OCI-LY1 (cell line): ENCODE data around the gene HKDC1.
"Not testable (repeated sequence)": the region's sequence is repeated elsewhere in the genome, so short reads cannot be mapped to it uniquely, and the experiment has no call there.

Experiments
- H2AFZ ChIP-seq: fragments of 200-600 bp; sonication (generic), shearing (Covaris generic); 2 replicates; pipeline ENCODE4 v1.6.0; 2014; ENCODE audit warnings: antibody characterized with exemption, mild to moderate bottlenecking, low read length
- H3F3A ChIP-seq: fragments of 200-600 bp; sonication (generic), shearing (Covaris generic); 2 replicates; pipeline ENCODE4 v1.6.0; 2014; ENCODE audit warnings: mild to moderate bottlenecking, antibody characterized with exemption, low read length, moderate library complexity; ENCODE audit not compliant: insufficient read depth
- H3K27ac ChIP-seq: fragments of 200-600 bp; sonication (generic); 2 replicates; pipeline ENCODE4 v1.5.1; 2014; ENCODE audit warnings: low read length, mixed run types, mild to moderate bottlenecking, low read depth; ENCODE audit not compliant: poor library complexity, severe bottlenecking
- H3K27me3 ChIP-seq: fragments of 200-600 bp; sonication (generic); 2 replicates; pipeline ENCODE4 v1.6.0; 2014; ENCODE audit warnings: antibody characterized with exemption, mild to moderate bottlenecking, low read length, moderate library complexity; ENCODE audit not compliant: insufficient read depth
- H3K36me3 ChIP-seq: fragments of 200-600 bp; sonication (generic); 2 replicates; pipeline ENCODE4 v1.6.1; 2014; ENCODE audit warnings: mild to moderate bottlenecking, antibody characterized with exemption, low read length, moderate library complexity, mixed read lengths; ENCODE audit not compliant: insufficient read depth
- H3K4me1 ChIP-seq: fragments of 200-600 bp; sonication (generic); 2 replicates; pipeline ENCODE4 v1.5.1; 2014; ENCODE audit warnings: mild to moderate bottlenecking, low read length, moderate library complexity; ENCODE audit not compliant: insufficient read depth, severe bottlenecking
- H3K4me2 ChIP-seq: fragments of 200-600 bp; sonication (generic), shearing (Covaris generic); 2 replicates; pipeline ENCODE4 v1.6.1; 2014; ENCODE audit warnings: low read length
- H3K4me3 ChIP-seq: fragments of 200-600 bp; sonication (generic); 2 replicates; pipeline ENCODE4 v1.5.1; 2014; ENCODE audit warnings: low read length, low read depth, mild to moderate bottlenecking, mixed read lengths; ENCODE audit not compliant: poor library complexity, severe bottlenecking
- H3K79me2 ChIP-seq: fragments of 200-600 bp; shearing (Covaris generic); 2 replicates; pipeline ENCODE4 v1.6.1; 2016; ENCODE audit warnings: mixed run types, low read length, mixed read lengths; ENCODE audit not compliant: insufficient read depth
- H3K9ac ChIP-seq: fragments of 200-600 bp; sonication (generic), shearing (Covaris generic); 2 replicates; pipeline ENCODE4 v1.6.1; 2014; ENCODE audit warnings: mild to moderate bottlenecking, low read length, mixed read lengths
- H3K9me2 ChIP-seq: fragments of 200-600 bp; sonication (generic), shearing (Covaris generic); 2 replicates; pipeline ENCODE4 v1.6.1; 2014; ENCODE audit warnings: low read depth, mild to moderate bottlenecking, low read length, mixed read lengths
- H3K9me3 ChIP-seq: fragments of 200-600 bp; shearing (Covaris generic); 2 replicates; pipeline ENCODE4 v1.6.1; 2014; ENCODE audit warnings: low read length, mixed read lengths
- H4K20me1 ChIP-seq: fragments of 200-600 bp; sonication (generic), shearing (Covaris generic); 2 replicates; pipeline ENCODE4 v1.6.0; 2016; ENCODE audit warnings: mild to moderate bottlenecking, low read length; ENCODE audit not compliant: insufficient read depth
- EZH2 ChIP-seq: fragments of 200-600 bp; sonication (generic), shearing (Covaris generic); IDR thresholded peaks from 2 replicates; pipeline ENCODE4 v1.8.0; 2017; ENCODE audit warnings: borderline replicate concordance, mixed run types, mild to moderate bottlenecking, antibody characterized with exemption, low read length, moderate library complexity, mixed read lengths
- TF ChIP-seq, protein P1 (sequence below): fragments of 200-600 bp; sonication (generic), shearing (Covaris generic); IDR thresholded peaks from 2 replicates; pipeline ENCODE4 v1.5.1; 2017; ENCODE audit warnings: mild to moderate bottlenecking, antibody characterized with exemption, low read length, moderate library complexity, mixed read lengths

Gene HKDC1

DNA sequence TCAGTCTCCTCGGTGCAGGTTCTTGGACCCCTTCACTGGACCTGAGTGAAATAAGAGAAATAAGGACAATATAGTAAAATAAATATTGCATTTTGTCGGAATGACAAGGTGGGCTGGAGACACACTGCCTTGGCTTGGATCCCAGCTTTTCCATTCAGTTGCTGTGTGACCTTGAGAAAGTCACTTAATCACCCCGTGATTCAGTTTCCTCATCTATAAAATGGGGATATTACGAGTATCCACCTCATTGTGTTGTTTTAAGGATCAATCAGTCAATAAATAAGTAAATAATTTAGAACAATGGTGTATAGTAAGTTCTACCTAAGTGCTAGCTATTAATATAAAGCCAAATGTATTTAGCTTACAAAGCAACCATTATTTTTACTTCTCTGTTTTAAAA lies 87.3 kb downstream of the HKDC1 start:
- H2AFZ ChIP-seq: no peak overlapping the region

DNA sequence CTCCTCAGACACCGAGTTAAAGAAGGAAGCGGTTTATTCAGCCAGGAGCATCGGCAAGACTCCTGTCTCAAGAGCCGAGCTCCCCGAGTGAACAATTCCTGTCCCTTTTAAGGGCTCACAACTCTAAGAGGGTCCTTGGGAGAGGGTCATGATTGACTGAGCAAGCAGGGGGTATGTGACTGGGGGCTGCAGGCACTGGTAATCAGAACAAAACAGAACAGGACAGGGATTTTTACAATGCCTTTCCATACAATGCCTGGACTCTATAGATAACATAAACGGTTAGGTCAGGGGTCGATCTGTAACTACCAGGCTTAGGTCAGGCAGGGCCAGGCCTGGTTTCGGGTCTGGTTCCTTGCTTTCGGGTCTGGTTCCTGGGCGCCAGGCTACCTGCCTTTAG lies 88.2 kb downstream of the HKDC1 start:
- not testable (repeated sequence) for H3K9me2 ChIP-seq, H3K4me1 ChIP-seq, H3K36me3 ChIP-seq, H4K20me1 ChIP-seq, H2AFZ ChIP-seq, H3K27me3 ChIP-seq, H3K9ac ChIP-seq, H3F3A ChIP-seq, H3K4me2 ChIP-seq, H3K9me3 ChIP-seq, H3K4me3 ChIP-seq, H3K79me2 ChIP-seq, H3K27ac ChIP-seq

More for the DNA sequence above, 87.3 kb downstream of the HKDC1 start:
- no peak overlapping the region for H3K27ac ChIP-seq
- no peaks in the 10 kb centered on the region for H3K9me2 ChIP-seq
- TF ChIP-seq, protein P1, sequence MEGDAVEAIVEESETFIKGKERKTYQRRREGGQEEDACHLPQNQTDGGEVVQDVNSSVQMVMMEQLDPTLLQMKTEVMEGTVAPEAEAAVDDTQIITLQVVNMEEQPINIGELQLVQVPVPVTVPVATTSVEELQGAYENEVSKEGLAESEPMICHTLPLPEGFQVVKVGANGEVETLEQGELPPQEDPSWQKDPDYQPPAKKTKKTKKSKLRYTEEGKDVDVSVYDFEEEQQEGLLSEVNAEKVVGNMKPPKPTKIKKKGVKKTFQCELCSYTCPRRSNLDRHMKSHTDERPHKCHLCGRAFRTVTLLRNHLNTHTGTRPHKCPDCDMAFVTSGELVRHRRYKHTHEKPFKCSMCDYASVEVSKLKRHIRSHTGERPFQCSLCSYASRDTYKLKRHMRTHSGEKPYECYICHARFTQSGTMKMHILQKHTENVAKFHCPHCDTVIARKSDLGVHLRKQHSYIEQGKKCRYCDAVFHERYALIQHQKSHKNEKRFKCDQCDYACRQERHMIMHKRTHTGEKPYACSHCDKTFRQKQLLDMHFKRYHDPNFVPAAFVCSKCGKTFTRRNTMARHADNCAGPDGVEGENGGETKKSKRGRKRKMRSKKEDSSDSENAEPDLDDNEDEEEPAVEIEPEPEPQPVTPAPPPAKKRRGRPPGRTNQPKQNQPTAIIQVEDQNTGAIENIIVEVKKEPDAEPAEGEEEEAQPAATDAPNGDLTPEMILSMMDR: no peak
- no peak for TF ChIP-seq EZH2
- no peak overlapping the region for H3K4me2 ChIP-seq
- H3F3A ChIP-seq: no peaks in the 10 kb centered on the region
- no peaks in the 10 kb centered on the region for H3K9me3 ChIP-seq
- H3K4me1 ChIP-seq: no peaks in the 10 kb centered on the region
- no peak overlapping the region for H3K4me3 ChIP-seq
- no peaks in the 10 kb centered on the region; the same call in 1 of the 2 replicates for H3K27me3 ChIP-seq
- H3K9ac ChIP-seq: no peak overlapping the region
- H3K36me3 ChIP-seq: no peaks in the 10 kb centered on the region; the same call in 1 of the 2 replicates
- no peaks in the 10 kb centered on the region for H4K20me1 ChIP-seq
- no peaks in the 10 kb centered on the region for H3K79me2 ChIP-seq

DNA sequence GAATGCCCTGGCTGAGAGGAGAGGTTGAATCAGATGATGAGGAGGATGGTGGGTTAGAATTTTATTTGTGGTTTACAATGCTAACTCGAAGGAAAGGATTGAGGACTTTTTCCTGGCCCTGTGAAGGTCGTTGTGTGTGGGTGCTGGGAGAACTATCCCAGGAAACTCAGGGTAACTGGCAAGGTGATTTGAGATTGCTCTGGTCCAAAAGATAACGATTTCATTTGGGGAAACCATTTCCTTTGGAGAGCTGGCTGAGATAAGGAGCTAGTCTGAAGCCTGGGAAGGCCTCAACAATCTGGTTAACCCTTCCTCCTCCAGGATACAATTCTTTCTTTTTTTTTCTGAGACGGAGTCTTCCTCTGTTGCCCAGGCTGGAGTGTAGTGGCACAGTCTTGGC lies 91.2 kb downstream of the HKDC1 start:
- Histone ChIP-seq H3K36me3 (no peaks in the 10 kb centered on the region; the same call in 1 of the 2 replicates), H3K27me3 (no peaks in the 10 kb centered on the region; the same call in 1 of the 2 replicates), H3K9me3 (no peaks in the 10 kb centered on the region), H3K27ac (no peak overlapping the region), H3K9me2 (no peaks in the 10 kb centered on the region), H3K9ac (no peak overlapping the region), H3K79me2 (no peaks in the 10 kb centered on the region), H3K4me3 (no peak overlapping the region), H3K4me2 (no peak overlapping the region), H4K20me1 (no peaks in the 10 kb centered on the region), H3F3A (no peaks in the 10 kb centered on the region), H2AFZ (no peak overlapping the region), H3K4me1 (no peaks in the 10 kb centered on the region)
- TF ChIP-seq EZH2: no peak
- TF ChIP-seq, protein P1: no peak

DNA sequence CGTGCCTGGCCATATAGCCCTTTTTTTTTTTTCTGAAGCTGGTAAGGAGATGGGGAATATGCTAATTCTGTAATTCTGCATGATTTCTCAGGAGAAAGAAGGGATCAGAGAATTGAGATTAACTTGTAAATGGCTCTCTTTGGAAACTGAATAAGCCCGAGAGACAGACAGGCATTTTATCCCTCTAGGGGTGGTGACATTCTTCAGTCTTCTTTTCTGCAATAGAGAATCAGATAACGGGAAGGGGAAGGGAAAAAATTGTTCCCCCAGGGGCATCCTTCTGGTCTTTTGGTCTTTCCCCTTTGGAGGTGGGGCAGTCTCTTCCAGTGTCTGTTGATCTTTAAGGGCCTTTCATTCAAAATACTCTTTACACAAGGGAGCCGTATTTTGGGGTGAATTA lies 92.4 kb downstream of the HKDC1 start:
- Histone ChIP-seq H3F3A (no peaks in the 10 kb centered on the region), H3K9me3 (no peaks in the 10 kb centered on the region), H3K9ac (no peak overlapping the region), H3K9me2 (no peaks in the 10 kb centered on the region), H3K4me2 (no peak overlapping the region), H3K27me3 (no peaks in the 10 kb centered on the region; the same call in 1 of the 2 replicates), H3K27ac (no peak overlapping the region), H3K4me3 (no peak overlapping the region), H2AFZ (no peak overlapping the region), H4K20me1 (no peaks in the 10 kb centered on the region), H3K4me1 (peaks cover 7% of the 10 kb centered on the region), H3K36me3 (no peaks in the 10 kb centered on the region; the same call in 1 of the 2 replicates), H3K79me2 (no peaks in the 10 kb centered on the region)
- TF ChIP-seq, protein P1: no peak
- TF ChIP-seq EZH2: no peak
